Choroid plexus epithelial cell (primary cell): Measurements from ENCODE around the gene IFITM10.

Source experiments
- DNase-seq: peaks from one replicate; pipeline ENCODE4 v3.0.0-alpha.2; 2010; ENCODE audit warnings: low read depth
- H3K4me3 ChIP-seq: 2 replicates; pipeline ENCODE4 v1.5.1; 2011; ENCODE audit warnings: low read depth, mild to moderate bottlenecking, control low read depth, low read length, moderate library complexity
- CTCF ChIP-seq: conservative IDR thresholded peaks from 2 replicates; pipeline ENCODE4 v1.5.1; 2011; ENCODE audit warnings: low read depth, mild to moderate bottlenecking, control low read depth, inconsistent platforms, low read length, moderate library complexity

Gene IFITM10

GRCh38 chr11:1785749-1786413 lies 35.5 kb upstream of the IFITM10 start:
- no peak for DNase-seq
- no peak for TF ChIP-seq CTCF
- no peak overlapping the region for H3K4me3 ChIP-seq

- DNase-seq, result no peak
- H3K4me3 ChIP-seq, result no peak overlapping the region
- TF ChIP-seq CTCF, result no peak
Measured at GRCh38 chr11:1784761-1785650, 34.6 kb upstream of the IFITM10 start.

GRCh38 chr11:1783725-1784529 lies 33.5 kb upstream of the IFITM10 start:
- H3K4me3 ChIP-seq, result no peak overlapping the region
- no peak for DNase-seq
- no peak for TF ChIP-seq CTCF

GRCh38 chr11:1782831-1783724 lies 32.7 kb upstream of the IFITM10 start:
- TF ChIP-seq CTCF, result no peak
- H3K4me3 ChIP-seq, result no peak overlapping the region
- DNase-seq, result peak; percentile 41

- no peak overlapping the region for H3K4me3 ChIP-seq
- TF ChIP-seq CTCF, result no peak
- DNase-seq, result no peak
Measured at GRCh38 chr11:1782031-1782590, 31.7 kb upstream of the IFITM10 start.

- DNase-seq, result no peak
- TF ChIP-seq CTCF, result no peak
- no peak overlapping the region for H3K4me3 ChIP-seq
Measured at GRCh38 chr11:1781593-1781975, 31.2 kb upstream of the IFITM10 start.
